GM18858 (cell line): ENCODE measurements around the gene SLAMF6.
"Not testable (repeated sequence)": the region's sequence is repeated elsewhere in the genome, so short reads cannot be mapped to it uniquely, and the experiment has no call there.

ENCODE experiments used
- ATAC-seq: cut with Tn5 transposase; IDR thresholded peaks from one replicate; pipeline ENCODE4 v1.9.1; 2021; ENCODE audit not compliant: unreplicated experiment

The SLAMF6 gene

DNA sequence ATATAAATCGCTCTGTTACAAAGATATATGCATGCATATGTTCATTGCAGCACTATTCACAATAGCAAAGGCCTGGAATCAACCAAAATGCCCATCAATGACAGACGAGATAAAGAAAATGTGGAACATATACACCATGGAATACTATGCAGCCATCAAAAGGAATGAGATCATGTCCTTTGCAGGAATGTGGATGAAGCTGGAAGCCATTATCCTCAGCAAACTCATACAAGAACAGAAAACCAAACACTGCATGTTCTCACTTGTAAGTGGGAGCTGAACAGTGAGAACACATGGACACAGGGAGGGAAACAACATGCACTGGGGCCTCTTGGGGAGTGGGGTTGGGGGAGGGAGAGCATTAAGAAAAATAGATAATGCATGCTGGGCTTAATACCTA, 5.5 kb downstream of the SLAMF6 start:
- ATAC-seq: not testable (repeated sequence)

DNA sequence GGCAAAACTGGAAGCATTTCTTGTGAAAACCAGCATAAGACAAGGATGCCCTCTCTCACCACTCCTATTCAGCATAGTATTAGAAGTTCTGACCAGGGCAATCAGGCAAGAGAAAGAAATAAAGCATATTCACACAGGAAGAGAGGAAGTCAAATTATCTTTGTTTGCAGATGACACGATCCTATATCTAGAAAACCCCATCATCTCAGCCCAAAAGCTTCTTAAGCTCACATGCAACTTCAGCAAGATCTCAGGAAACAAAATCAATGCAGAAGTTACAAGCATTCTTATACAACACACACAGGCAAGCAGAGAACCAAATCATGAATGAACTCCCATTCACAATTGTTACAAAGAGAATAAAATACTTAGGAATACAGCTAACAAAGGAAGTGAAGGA, 7.1 kb downstream of the SLAMF6 start:
- ATAC-seq: not testable (repeated sequence)

DNA sequence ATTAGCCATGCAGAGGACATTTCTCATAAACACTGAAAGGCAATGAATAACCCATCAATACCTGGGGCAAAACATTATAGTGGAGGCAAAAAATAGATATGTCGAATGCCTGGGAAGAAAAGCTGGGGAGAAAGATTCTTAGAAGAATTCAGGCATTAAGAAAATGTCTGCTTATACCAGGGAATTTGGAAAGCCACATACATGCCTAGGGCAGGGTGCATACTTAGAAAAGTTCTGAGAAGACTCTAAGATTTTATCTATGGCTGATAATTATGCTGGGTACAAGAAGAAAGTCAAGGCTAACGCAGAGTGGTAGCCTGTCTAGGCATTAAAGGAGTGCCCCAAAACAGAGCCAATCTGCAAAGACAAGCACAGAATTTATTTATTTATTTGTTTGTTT, 18.4 kb downstream of the SLAMF6 start:
- no peak for ATAC-seq

DNA sequence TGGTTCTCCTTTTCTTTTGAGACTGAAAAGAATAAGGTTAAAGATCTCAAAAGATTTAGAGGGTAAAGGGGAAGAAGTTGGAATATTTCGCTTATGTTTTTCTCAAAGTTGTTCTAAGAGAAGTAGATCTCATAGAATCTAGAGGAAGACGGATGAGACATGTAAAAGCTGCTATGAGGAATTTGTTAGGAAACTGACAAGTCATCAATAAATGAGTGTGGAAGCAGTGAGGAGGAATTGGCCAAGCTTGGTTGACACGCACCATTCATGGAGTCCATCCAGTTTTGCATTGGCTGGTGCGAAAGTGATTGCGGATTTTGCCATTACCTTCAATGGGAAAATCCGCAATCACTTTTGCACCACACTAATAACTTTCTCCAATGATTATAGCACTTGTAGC, 20.0 kb downstream of the SLAMF6 start:
- ATAC-seq: no peak

DNA sequence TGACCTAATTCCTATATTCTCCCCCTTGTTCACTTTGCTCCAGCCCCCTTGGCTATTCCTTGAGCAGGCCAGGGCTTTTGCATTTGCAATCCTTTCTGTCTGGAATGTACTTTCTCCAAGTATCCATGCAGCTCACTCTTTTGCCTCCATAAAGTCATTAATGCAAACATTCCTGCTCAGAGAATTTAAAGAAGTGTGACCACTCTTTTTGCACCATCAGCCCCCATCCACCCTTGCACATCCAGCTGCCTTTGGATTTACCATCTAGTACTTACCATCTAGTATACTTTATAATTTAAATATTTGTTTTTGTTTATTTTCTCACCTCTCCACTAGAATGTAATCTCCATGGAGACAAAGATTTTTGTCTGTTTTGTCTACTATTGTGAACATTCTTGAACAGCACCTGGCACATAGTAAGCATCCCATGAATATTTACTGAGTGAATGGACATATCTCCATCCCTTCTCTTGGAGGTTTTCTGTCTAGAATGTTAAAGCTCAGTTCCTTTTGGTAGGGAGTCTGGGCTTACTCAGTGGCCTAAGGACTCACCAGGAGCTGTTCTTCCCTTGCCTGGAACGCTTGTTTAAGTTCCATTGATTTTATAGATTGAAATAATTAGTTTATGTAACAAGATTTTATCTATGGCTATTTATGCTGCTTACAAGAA, 22.6 kb downstream of the SLAMF6 start:
- ATAC-seq: no peak

DNA sequence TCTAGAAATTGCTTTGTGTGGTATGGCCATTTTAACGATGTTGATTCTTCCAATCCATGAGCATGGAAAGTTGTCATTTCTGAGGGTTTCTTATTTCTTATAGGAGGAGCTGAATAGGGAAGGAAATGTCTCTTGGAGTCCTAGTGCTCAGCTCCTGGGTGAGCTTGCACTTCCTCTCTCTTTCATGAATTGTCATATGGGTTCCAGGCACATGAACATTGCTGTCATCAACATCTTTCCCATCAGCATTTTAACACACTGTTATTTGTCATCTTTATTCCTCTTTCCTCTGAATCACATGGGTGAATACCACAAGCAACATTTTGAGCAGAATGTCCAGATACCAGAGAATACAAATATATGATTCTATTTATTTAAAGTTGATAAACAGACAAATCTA, 23.4 kb downstream of the SLAMF6 start:
- no peak for ATAC-seq

DNA sequence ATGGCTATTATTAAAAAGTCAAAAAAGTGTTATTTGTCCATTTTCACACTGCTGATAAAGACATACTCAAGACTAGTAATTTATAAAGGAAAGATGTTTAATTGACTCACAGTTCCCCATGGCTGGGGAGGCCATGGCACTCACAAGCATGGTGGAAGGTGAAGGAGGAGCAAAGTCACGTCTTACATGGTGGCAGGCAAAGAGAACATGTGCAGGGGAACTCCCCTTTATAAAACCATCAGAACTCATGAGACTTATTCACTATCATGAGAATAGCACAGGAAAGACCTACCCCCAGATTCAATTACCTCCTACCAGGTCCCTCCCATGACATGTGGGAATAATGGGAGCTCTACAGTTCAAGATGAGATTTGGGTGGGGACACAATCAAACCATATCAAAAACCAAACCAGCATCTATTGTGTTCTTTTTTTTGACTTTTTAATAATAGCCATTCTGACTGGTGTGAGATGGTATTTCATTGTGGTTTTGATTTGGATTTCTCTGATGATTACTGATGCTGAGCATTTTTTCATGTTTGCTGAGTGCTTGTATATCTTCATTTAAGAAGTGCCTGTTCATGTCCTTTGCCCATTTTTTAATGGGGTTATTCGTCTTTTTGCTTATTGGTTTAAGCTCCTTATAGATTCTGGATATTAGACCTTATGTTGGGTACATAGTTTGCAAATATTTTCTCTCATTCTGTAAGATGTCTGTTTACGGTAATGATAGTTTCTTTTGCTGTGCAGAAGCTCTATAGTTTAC, 24.6 kb downstream of the SLAMF6 start:
- ATAC-seq: not testable (repeated sequence)

DNA sequence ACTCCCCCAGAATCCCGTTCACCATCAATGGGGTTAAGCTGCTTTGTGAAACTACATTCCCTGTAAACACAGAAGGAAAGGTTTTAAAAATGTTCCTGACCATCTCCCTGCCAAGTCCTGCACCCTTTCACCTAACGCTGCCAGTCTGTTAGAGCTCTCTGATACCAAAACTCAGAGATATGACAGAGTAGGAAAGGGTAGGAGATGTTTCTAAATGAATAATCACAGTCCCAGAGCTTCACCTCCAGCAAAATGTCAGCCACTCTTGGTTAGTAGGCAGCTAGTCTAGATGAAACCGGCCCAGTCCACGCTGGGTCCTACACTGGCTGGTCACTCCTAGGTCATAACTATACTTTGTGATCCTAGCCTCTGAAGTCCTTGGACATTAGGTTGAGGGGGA, 26.7 kb downstream of the SLAMF6 start:
- no peak for ATAC-seq

DNA sequence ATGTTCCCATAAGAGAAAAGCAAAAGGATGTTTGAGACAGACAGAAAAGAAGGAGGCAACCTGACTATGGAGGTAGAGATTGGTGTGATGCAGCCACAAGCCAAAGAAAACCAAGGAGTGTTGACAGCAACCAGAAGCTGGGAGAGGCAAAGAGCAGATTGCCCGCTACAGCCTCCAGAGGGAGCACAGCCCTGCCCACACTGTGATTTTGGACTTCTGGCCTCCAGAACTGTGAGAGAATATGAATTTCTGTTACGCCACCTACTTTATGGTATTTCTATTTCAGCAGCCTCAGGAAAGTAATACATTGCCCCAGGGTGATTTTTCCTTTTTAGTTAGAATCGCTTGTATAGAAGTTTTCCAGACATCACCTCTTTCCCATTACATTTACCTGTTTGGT, 28.4 kb downstream of the SLAMF6 start:
- ATAC-seq: no peak

DNA sequence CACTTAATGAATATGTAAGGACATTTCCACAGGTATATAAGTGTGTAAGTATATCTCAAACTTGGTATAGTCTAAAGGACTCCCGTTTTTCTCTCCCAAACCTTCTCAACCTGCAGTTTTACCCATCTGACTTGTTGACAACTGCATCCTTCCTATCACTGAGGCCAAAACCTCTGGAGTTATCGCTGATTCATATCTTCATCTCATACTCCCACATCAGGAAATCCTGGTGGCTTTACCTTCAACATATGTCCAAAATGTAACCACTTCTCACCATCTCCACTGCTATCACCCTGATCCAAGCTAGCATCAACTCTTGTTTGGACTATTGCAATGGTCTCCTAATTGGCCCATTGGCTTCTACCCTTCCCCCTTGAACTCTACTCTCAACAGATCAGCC, 30.4 kb downstream of the SLAMF6 start:
- ATAC-seq: no peak

DNA sequence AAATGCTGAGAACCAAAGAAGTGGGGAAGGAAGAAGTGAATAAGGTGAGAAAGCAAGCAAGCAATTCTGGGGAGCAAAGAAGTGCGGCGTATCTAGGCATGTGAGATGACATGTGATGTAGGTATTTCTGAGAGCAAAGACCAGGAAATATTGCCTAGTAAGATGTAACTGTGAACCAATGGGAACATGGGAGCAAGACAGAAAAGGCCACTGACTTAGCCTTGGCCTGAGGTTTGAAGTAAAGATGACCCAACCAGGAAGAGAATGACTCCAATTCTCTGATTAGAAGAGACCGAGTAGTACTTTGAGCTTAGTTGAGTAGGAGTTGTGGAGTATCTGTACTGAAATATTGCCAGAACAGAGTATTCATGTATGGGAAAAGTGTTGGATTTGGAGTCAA, 31.1 kb downstream of the SLAMF6 start:
- no peak for ATAC-seq

DNA sequence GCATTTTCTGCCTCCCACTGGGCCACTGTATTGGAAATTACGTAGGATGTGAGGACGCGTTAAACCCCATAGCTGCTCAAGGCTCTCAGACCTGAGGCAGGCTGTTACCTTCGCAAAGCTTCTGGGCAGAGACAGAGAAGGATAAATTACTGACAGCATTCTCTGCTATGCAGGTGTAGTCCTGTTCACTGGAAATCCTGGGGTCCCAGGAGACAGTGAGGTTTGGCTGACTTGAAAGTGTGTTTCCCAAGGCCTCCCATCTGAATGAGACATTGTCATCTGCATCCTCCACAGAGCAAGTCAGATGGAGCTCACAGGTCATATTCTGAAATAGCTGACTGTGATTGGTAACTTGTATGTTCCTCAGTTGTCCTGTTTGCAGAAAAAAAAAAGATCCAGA, 32.0 kb downstream of the SLAMF6 start:
- ATAC-seq: no peak

DNA sequence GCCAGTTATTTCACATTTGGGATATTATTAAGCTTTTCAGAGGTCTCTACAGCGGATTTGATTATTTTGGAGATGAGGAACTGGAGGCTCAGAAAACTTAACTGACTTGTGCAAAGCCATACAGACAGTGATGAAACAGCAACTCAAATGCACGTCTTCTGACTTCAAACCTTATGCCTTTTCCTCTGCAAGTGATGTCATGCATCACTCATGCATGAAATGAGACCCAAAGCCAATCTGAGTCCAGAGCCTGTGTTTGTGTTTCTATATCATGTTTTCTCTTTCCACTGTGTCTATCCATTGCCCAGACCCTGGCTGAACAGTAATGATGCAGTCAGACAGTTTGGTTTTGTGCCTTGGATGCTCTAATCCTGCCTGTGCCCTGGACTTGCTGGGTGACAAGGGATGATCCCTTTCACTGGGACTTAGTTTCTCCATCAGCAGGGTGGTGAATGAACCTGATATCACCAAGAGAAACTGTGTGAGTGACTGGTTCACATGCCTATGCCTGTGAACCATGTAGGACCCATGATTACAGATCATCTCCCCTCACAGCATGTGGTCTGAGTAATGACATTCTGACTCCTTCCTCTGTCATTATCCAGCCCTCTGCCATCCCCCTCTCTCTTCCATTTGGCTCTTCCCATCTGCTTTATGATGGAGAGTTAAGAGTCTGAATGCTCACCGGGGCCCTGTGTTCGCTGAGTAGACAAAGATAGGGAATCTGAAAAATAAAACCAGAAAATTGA, 33.4 kb downstream of the SLAMF6 start:
- no peak for ATAC-seq

DNA sequence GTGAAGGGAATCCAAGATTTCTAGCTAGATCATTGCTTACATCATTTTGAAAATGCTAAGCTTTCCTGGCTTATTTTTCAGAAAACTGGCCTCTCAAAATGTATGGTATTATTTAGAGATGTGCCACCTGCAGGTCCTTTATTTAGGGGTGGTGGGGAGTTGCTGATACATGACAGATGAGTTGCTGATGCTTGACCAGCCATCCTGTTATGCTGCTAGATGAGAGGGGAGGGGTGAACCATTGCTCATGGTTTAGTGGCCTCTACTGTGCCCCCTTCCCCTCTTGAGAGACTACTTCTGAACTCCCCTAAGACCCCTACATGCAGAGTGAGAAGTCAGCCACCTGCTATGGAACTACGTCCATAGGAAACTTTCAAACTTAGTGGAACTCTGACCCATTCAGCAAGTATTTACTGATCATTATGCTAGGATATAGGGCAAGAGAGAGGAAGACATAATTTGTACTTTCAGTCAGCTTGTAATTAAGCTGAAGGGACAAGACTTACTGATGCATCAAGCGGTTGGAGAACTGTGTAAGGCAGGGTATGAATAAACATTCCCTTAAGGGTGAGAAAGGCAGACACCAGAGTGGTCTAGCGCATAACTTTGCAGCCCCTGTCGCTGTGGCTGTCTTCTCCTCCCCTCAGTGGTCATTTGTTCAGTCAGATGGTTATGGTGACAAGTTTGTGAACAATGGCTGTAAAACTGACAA, 34.6 kb downstream of the SLAMF6 start:
- ATAC-seq: no peak

DNA sequence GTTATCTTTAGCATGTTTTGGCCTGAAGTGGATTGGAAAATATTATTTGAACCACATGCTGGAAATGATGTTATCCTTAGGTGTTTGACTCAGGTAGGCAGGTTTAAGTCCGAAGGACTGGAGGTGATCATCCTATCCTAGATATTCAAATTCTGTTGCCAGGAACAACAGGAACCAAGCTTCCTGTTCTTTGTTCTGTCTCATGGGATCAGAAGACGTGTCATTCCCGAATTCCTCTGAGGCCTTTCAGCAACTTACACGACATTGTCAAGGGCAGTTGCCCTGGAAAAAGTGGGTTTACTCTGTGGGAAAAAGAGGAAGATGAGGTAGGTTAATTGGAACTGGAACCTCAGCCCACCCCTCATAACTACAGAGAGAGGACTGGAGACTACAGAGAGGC, 36.6 kb downstream of the SLAMF6 start:
- no peak for ATAC-seq

DNA sequence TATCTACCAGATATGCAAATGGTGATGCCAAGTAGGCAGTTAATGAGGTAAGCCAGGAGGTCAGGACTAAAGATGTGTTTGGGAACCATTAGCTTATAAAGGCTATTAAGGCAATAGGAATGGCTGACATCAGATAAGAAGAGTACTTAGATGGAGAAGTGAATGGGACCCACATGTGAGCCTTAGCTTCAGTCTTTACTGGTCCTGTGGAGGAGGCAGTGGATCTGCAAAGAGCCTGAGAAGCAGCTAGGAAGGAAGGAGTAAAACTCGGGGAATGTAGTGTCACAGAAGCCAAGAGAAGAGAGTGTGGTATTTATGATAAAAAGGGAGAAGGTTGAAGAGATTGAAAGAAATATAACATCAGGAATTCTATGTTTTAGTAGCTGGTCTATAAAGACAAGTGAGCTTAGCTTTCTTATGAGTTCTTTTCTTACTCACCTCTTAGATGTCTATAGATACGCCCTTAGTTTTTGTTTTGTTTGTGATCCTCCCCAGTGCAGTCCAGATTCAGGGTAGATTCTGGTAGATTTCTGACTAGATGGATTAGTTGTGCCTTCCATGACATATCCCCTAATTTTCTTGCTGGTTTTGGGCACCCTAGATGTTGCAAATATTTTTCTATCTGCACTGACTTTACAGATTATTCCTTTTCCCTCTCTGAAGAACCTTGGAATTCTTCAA, 39.4 kb downstream of the SLAMF6 start:
- no peak for ATAC-seq

DNA sequence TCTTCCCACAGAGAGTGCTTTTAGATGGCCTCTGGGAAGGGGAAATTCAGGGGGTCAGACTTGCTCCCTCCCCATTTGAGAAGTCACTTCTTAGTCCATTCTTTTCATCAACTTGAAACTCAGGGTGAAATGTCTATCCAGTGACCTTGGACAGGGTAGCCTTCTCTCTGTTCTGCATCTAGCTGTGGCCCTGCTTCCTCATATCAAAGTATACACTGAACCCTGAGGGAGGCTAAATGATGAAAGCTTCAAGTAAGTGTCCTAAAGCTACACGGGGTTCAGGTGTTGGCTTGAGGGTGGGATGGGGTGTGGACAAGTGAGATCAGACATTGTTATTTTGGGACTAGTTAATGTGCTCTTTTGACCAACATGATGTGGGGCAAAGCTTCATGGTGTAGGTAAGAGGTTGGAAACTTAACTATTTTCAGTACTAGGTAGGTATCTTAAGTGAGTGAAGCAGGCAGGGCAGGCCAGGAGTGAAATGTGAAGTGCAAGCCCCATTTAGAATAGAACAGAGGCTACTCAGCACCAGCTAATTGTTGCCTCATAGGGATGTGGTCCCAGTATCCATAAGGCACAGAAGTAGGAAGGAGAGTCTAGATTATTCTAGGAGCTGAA, 41.0 kb downstream of the SLAMF6 start:
- no peak for ATAC-seq

DNA sequence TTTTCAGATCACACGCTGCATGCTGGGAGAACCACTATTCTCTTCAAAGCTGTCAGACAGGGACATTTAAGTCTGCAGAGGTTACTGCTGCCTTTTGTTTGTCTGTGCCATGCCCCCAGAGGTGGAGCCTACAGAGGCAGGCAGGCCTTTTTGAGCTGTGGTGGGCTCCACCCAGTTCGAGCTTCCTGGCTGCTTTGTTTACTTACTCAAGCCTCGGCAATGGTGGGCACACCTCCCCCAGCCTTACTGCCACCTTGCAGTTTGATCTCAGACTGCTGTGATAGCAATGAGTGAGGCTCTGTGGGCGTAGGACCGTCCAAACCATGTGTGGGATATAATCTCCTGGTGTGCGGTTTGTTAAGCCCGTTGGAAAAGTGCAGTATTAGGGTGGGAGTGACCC, 42.3 kb downstream of the SLAMF6 start:
- not testable (repeated sequence) for ATAC-seq

DNA sequence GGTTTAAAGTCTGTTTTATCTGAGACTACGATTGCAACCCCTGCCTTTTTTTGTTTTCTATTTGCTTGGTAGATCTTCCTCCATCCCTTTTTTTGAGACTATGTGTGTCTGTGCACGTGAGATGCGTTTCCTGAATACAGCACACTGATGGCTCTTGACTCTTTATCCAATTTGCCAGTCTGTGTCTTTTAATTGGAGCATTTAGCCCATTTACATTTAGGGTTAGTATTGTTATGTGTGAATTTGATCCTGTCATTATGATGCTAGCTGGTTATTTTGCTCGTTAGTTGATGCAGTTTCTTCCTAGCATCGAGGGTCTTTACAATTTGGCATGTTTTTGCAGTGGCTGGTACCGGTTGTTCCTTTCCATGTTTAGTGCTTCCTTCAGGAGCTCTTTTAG, 44.0 kb downstream of the SLAMF6 start:
- not testable (repeated sequence) for ATAC-seq
